WTC11 (cell line): ENCODE data around the gene LIN7B. TPM values are rescaled to one million over a fixed set of nuclear protein-coding genes. Genes with fewer than 3 reads are reported as not detected.
"Not testable (repeated sequence)": the region's sequence is repeated elsewhere in the genome, so short reads cannot be mapped to it uniquely, and the experiment has no call there.

Experiments
- ATAC-seq: fragments of 200-7000 bp; cut with Tn5 transposase; 2 replicates; pipeline ENCODE4 v1.10.0; 2021; ENCODE audit warnings: mild to moderate bottlenecking, moderate library complexity
- CTCF ChIA-PET: fragments of 300-600 bp; sonication (Branson Sonifier 250); formaldehyde crosslinking; loops from one replicate; lab custom pipeline; 2021; ENCODE audit warnings: antibody characterized with exemption; lab: Charles Lee
- POLR2A ChIA-PET: fragments of 350-600 bp; sonication (Branson Sonifier 250); formaldehyde crosslinking; loops from one replicate; lab custom pipeline; 2021; ENCODE audit warnings: antibody characterized with exemption; lab: Charles Lee
- DNase-seq: peaks from one replicate; pipeline ENCODE4 v3.0.0; 2021; ENCODE audit warnings: low spot score
- H3K27ac Mint-ChIP-seq: 2 replicates; pipeline ENCODE4 v1.8.0; 2021; ENCODE audit warnings: mixed read lengths
- H3K27me3 Mint-ChIP-seq: 2 replicates; pipeline ENCODE4 v1.8.0; 2021; ENCODE audit warnings: low read depth, mild to moderate bottlenecking, moderate library complexity, mixed read lengths
- H3K36me3 Mint-ChIP-seq: 2 replicates; pipeline ENCODE4 v1.8.0; 2021; ENCODE audit warnings: mixed read lengths
- H3K4me1 Mint-ChIP-seq: 2 replicates; pipeline ENCODE4 v1.8.0; 2022; ENCODE audit warnings: mixed read lengths
- H3K4me3 Mint-ChIP-seq: 2 replicates; pipeline ENCODE4 v1.8.0; 2021; ENCODE audit warnings: mild to moderate bottlenecking, moderate library complexity, mixed read lengths
- H3K9me3 Mint-ChIP-seq: 2 replicates; pipeline ENCODE4 v1.8.0; 2021; ENCODE audit warnings: mixed read lengths
- ARID4B ChIP-seq: sonication (generic); formaldehyde crosslinking; IDR thresholded peaks from 2 replicates; pipeline ENCODE4 v1.8.0; 2023; ENCODE audit warnings: missing genetic modification reagents, mild to moderate bottlenecking, borderline replicate concordance
- ELF4 ChIP-seq: sonication (generic); formaldehyde crosslinking; IDR thresholded peaks from 2 replicates; pipeline ENCODE4 v1.8.1; 2022; ENCODE audit warnings: low read depth, mild to moderate bottlenecking, moderate library complexity, missing genetic modification reagents
- GABPB1 ChIP-seq: sonication (generic); formaldehyde crosslinking; IDR thresholded peaks from 2 replicates; pipeline ENCODE4 v1.8.1; 2023; ENCODE audit warnings: mild to moderate bottlenecking, missing genetic modification reagents
- HMGXB4 ChIP-seq: sonication (generic); formaldehyde crosslinking; IDR thresholded peaks from 2 replicates; pipeline ENCODE4 v1.8.1; 2023; ENCODE audit warnings: mild to moderate bottlenecking, moderate library complexity, missing genetic modification reagents
- MYBL2 ChIP-seq: sonication (generic); formaldehyde crosslinking; IDR thresholded peaks from 2 replicates; pipeline ENCODE4 v1.8.1; 2023; ENCODE audit warnings: mild to moderate bottlenecking, moderate library complexity, missing genetic modification reagents
- NFE2L1 ChIP-seq: sonication (generic); formaldehyde crosslinking; IDR thresholded peaks from 2 replicates; pipeline ENCODE4 v1.8.1; 2023; ENCODE audit warnings: missing genetic modification reagents
- RORB ChIP-seq: fragments of 250-450 bp; sonication (Bioruptor Pico); IDR thresholded peaks from 2 replicates; pipeline ENCODE4 v1.9.0; 2021; ENCODE audit warnings: mild to moderate bottlenecking
- TCF7 ChIP-seq: sonication (generic); formaldehyde crosslinking; IDR thresholded peaks from 2 replicates; pipeline ENCODE4 v1.8.0; 2022; ENCODE audit warnings: mild to moderate bottlenecking, low read depth, missing genetic modification reagents, moderate library complexity
- TEAD4 ChIP-seq: sonication (generic); formaldehyde crosslinking; IDR thresholded peaks from 2 replicates; pipeline ENCODE4 v1.8.0; 2022; ENCODE audit warnings: mild to moderate bottlenecking, missing genetic modification reagents
- ZNF263 ChIP-seq: sonication (generic); formaldehyde crosslinking; IDR thresholded peaks from 2 replicates; pipeline ENCODE4 v1.8.1; 2022; ENCODE audit warnings: low read depth, mild to moderate bottlenecking, moderate library complexity, missing genetic modification reagents
- ZNF281 ChIP-seq: sonication (generic); formaldehyde crosslinking; IDR thresholded peaks from 2 replicates; pipeline ENCODE4 v1.8.0; 2023; ENCODE audit warnings: mild to moderate bottlenecking, missing genetic modification reagents
- ZNF396 ChIP-seq: fragments of 250-450 bp; sonication (Bioruptor Pico); IDR thresholded peaks from 2 replicates; pipeline ENCODE4 v1.8.0; 2021; ENCODE audit warnings: mild to moderate bottlenecking, moderate library complexity, borderline replicate concordance
- ZNF671 ChIP-seq: fragments of 250-450 bp; sonication (Bioruptor Pico); IDR thresholded peaks from 2 replicates; pipeline ENCODE4 v1.8.0; 2021; ENCODE audit warnings: mild to moderate bottlenecking
- ZSCAN18 ChIP-seq: fragments of 250-450 bp; sonication (Bioruptor Pico); IDR thresholded peaks from 2 replicates; pipeline ENCODE4 v2.1.2; 2022; ENCODE audit warnings: mild to moderate bottlenecking, moderate library complexity
- total RNA-seq: library from RNA; stranded (reverse); gene quantifications from 3 replicates; pipeline ENCODE4 v1.2.3, GENCODE V29; 2021
- TF ChIP-seq, protein P1 (sequence below): sonication (generic); formaldehyde crosslinking; IDR thresholded peaks from 2 replicates; pipeline ENCODE4 v1.8.0; 2022; ENCODE audit warnings: mild to moderate bottlenecking, missing genetic modification reagents
- TF ChIP-seq, protein P2 (sequence below): fragments of 250-450 bp; sonication (Bioruptor Pico); IDR thresholded peaks from 2 replicates; pipeline ENCODE4 v1.9.0; 2021; ENCODE audit warnings: mild to moderate bottlenecking
- TF ChIP-seq, protein P3 (sequence below): sonication (generic); formaldehyde crosslinking; IDR thresholded peaks from 2 replicates; pipeline ENCODE4 v1.8.0; 2023; ENCODE audit warnings: missing genetic modification reagents
- TF ChIP-seq, protein P4 (sequence below): sonication (generic); formaldehyde crosslinking; IDR thresholded peaks from 2 replicates; pipeline ENCODE4 v1.8.1; 2022; ENCODE audit warnings: low read depth, missing genetic modification reagents, borderline replicate concordance

Gene LIN7B
- total RNA-seq, 1 experiment from 2014 or later = 5.1 TPM

- peaks cover 36% of the 10 kb centered on the region for H3K4me1 Mint-ChIP-seq
- POLR2A ChIA-PET = interaction anchor here (0.7 to 1.7 kb wide), 9 partner anchors 8 to 52 kb away, joined by 3 to 6 read pairs (median 4); no protein-coding TSS in a partner anchor
- peak; percentile 5 for ATAC-seq
Measured at GRCh38 chr19:49146408-49146770, 32.2 kb downstream of the LIN7B start.

DNA sequence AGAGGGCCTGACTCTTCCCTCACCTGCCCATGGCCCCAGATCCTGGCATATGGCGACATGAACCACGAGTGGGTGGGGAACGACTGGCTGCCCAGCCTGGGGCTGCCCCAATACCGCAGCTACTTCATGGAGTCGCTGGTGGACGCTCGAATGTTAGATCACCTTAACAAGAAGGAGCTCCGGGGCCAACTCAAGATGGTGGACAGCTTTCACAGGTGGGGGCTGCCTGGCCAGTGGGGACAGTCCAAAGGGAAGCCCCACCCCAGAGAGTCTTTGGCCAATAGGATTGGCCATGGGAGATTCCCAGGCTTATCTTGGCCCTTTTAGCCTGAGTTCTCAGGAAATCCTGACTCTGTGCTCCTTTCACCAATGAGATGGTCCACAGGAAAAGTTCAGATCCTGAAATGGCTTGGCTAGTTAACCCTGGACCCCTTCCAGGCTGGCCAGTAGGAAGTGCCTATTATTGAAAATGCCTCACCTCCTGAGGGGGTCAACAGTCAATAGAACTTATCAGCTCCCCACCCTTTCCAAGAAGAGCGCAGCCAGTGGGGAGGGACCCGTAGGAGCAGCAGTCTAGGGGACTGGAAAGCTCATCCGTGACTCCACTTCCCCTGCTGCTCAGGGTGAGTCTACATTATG, 34.0 kb downstream of the LIN7B start:
- no peaks in the 10 kb centered on the region; the same call in 1 of the 2 replicates for H3K36me3 Mint-ChIP-seq
- H3K27me3 Mint-ChIP-seq = peaks cover 33% of the 10 kb centered on the region
- H3K4me1 Mint-ChIP-seq = peaks cover 34% of the 10 kb centered on the region
- H3K4me3 Mint-ChIP-seq = peak overlapping the region; percentile 92
- DNase-seq (no peak), ATAC-seq (no peak)
- H3K9me3 Mint-ChIP-seq = no peaks in the 10 kb centered on the region
- CTCF ChIA-PET = interaction anchor here (0.6 to 7.9 kb wide), 14 partner anchors 12 to 148 kb away, joined by 3 to 98 read pairs (median 10); partner anchors contain the start of gene LIN7B
- POLR2A ChIA-PET = interaction anchor here (1.1 to 2.5 kb wide), 2 partner anchors 23 to 62 kb away, joined by 4 to 7 read pairs; no protein-coding TSS in a partner anchor
- peak overlapping the region; percentile 48; the same call in 1 of the 2 replicates for H3K27ac Mint-ChIP-seq
- TF ChIP-seq, protein P1, sequence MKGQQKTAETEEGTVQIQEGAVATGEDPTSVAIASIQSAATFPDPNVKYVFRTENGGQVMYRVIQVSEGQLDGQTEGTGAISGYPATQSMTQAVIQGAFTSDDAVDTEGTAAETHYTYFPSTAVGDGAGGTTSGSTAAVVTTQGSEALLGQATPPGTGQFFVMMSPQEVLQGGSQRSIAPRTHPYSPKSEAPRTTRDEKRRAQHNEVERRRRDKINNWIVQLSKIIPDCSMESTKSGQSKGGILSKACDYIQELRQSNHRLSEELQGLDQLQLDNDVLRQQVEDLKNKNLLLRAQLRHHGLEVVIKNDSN (CRISPR knock-in tag) = no peak
- no peak for TF ChIP-seq MYBL2
- no peak for TF ChIP-seq ZNF396 (CRISPR knock-in tag)
- TF ChIP-seq ZNF671 (CRISPR knock-in tag) = no peak
- TF ChIP-seq, protein P2, sequence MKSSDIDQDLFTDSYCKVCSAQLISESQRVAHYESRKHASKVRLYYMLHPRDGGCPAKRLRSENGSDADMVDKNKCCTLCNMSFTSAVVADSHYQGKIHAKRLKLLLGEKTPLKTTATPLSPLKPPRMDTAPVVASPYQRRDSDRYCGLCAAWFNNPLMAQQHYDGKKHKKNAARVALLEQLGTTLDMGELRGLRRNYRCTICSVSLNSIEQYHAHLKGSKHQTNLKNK (CRISPR knock-in tag) = no peak
- no peak for TF ChIP-seq ZNF263 (CRISPR knock-in tag)
- TF ChIP-seq, protein P3, sequence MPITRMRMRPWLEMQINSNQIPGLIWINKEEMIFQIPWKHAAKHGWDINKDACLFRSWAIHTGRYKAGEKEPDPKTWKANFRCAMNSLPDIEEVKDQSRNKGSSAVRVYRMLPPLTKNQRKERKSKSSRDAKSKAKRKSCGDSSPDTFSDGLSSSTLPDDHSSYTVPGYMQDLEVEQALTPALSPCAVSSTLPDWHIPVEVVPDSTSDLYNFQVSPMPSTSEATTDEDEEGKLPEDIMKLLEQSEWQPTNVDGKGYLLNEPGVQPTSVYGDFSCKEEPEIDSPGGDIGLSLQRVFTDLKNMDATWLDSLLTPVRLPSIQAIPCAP (CRISPR knock-in tag) = no peak
- TF ChIP-seq GABPB1 (CRISPR knock-in tag) = no peak
- TF ChIP-seq ZSCAN18 (CRISPR knock-in tag) = no peak
- no peak for TF ChIP-seq RORB
- TF ChIP-seq, protein P4, sequence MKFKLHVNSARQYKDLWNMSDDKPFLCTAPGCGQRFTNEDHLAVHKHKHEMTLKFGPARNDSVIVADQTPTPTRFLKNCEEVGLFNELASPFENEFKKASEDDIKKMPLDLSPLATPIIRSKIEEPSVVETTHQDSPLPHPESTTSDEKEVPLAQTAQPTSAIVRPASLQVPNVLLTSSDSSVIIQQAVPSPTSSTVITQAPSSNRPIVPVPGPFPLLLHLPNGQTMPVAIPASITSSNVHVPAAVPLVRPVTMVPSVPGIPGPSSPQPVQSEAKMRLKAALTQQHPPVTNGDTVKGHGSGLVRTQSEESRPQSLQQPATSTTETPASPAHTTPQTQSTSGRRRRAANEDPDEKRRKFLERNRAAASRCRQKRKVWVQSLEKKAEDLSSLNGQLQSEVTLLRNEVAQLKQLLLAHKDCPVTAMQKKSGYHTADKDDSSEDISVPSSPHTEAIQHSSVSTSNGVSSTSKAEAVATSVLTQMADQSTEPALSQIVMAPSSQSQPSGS (CRISPR knock-in tag) = no peak
- no peak for TF ChIP-seq NFE2L1 (CRISPR knock-in tag)
- no peak for TF ChIP-seq ELF4 (CRISPR knock-in tag)
- TF ChIP-seq HMGXB4 (CRISPR knock-in tag) = no peak
- TF ChIP-seq TCF7 (CRISPR knock-in tag) = no peak
- no peak for TF ChIP-seq ZNF281 (CRISPR knock-in tag)
- no peak for TF ChIP-seq ARID4B
- TF ChIP-seq TEAD4 (CRISPR knock-in tag) = no peak

More at GRCh38 chr19:49146408-49146770, 32.2 kb downstream of the LIN7B start:
- peak overlapping the region; percentile 69 for H3K4me3 Mint-ChIP-seq
- H3K27ac Mint-ChIP-seq = peak overlapping the region; percentile 88
- peaks cover 26% of the 10 kb centered on the region for H3K27me3 Mint-ChIP-seq
- H3K36me3 Mint-ChIP-seq, H3K9me3 Mint-ChIP-seq, DNase-seq: not testable (repeated sequence)
- CTCF ChIA-PET = interaction anchor here (0.6 to 7.9 kb wide), 43 partner anchors 9 to 1786 kb away, joined by 3 to 118 read pairs (median 4); partner anchors contain the start of genes BAX, DKKL1, HRC and LIN7B
